Activated CD4-positive, alpha-beta T cell treated with anti-CD3 and anti-CD28 coated beads, Interleukin-2, amount 50 U/mL, for 1 hour (primary cell): Measurements from ENCODE around the gene KRT2.
"Not testable (repeated sequence)": the region's sequence is repeated elsewhere in the genome, so short reads cannot be mapped to it uniquely, and the experiment has no call there.

ENCODE experiments used
- DNase-seq: peaks from one replicate; pipeline ENCODE4 v3.0.0-alpha.2; 2020

Gene KRT2

GRCh38 chr12:52684431-52684830 is 32.4 kb upstream of the KRT2 start:
- no peak for DNase-seq

GRCh38 chr12:52683575-52684300 is 31.7 kb upstream of the KRT2 start:
- no peak for DNase-seq

GRCh38 chr12:52682938-52683574 is 31.0 kb upstream of the KRT2 start:
- DNase-seq = no peak

GRCh38 chr12:52682381-52682660 is 30.3 kb upstream of the KRT2 start:
- DNase-seq = no peak

GRCh38 chr12:52681526-52682380 is 29.7 kb upstream of the KRT2 start:
- peak; percentile 39 for DNase-seq

- no peak for DNase-seq
These were observed 28.4 kb upstream of the KRT2 start, which contains the start of gene KRT1 for GRCh38 chr12:52680363-52680762. TSS of gene KRT1 (minus strand) at chr12:52680407. CDS start at chr12:52680348, 59 bp downstream.

- no peak for DNase-seq
These were observed 27.9 kb upstream of the KRT2 start for GRCh38 chr12:52679875-52680274.

GRCh38 chr12:52677671-52678070 is 25.7 kb upstream of the KRT2 start:
- DNase-seq = no peak

- DNase-seq = no peak
These were observed 25.1 kb upstream of the KRT2 start for GRCh38 chr12:52677126-52677525.

- no peak for DNase-seq
These were observed 24.2 kb upstream of the KRT2 start for GRCh38 chr12:52676163-52676562.

- DNase-seq = no peak
These were observed 23.3 kb upstream of the KRT2 start for GRCh38 chr12:52675301-52675701.

- no peak for DNase-seq
These were observed 22.4 kb upstream of the KRT2 start for GRCh38 chr12:52674433-52674775.

GRCh38 chr12:52673713-52674432 is 21.9 kb upstream of the KRT2 start:
- DNase-seq = no peak

- DNase-seq = no peak
These were observed 21.2 kb upstream of the KRT2 start for GRCh38 chr12:52673217-52673616.

- no peak for DNase-seq
These were observed 20.4 kb upstream of the KRT2 start for GRCh38 chr12:52672321-52672933.

GRCh38 chr12:52670961-52671360 is 18.9 kb upstream of the KRT2 start:
- no peak for DNase-seq

- DNase-seq = no peak
These were observed 18.5 kb upstream of the KRT2 start for GRCh38 chr12:52670506-52670905.

GRCh38 chr12:52669941-52670340 is 17.9 kb upstream of the KRT2 start:
- not testable (repeated sequence) for DNase-seq

GRCh38 chr12:52669426-52669825 is 17.4 kb upstream of the KRT2 start:
- DNase-seq = no peak

GRCh38 chr12:52667931-52668330 is 15.9 kb upstream of the KRT2 start:
- no peak for DNase-seq

- no peak for DNase-seq
These were observed 15.5 kb upstream of the KRT2 start for GRCh38 chr12:52667509-52667908.

- no peak for DNase-seq
These were observed 14.5 kb upstream of the KRT2 start for GRCh38 chr12:52666471-52666870.

GRCh38 chr12:52663420-52663819 is 11.4 kb upstream of the KRT2 start:
- no peak for DNase-seq
